Mammary epithelial cell (primary cell): ENCODE results near the gene SAA2.

Experiments
- CTCF ChIP-seq, 2 donors: IDR thresholded peaks in 1 of 2; conservative IDR thresholded peaks in 1 of 2; 2 replicates each; pipeline ENCODE4 v1.5.1; 2011 to 2012; ENCODE audit warnings: inconsistent platforms in 2 of 2, low read length in 2 of 2, mild to moderate bottlenecking in 2 of 2, control low read depth in 1 of 2, low read depth in 1 of 2; ENCODE audit not compliant: insufficient read depth in 1 of 2; ENCODE audit errors: extremely low read depth in 1 of 2
- EZH2 ChIP-seq: IDR thresholded peaks from 2 replicates; pipeline ENCODE4 v1.6.1; 2012; ENCODE audit warnings: low read length, inconsistent platforms, borderline replicate concordance

- TF ChIP-seq CTCF (conservative IDR thresholded peaks at IDR 0.05 in 1 of 2, IDR thresholded peaks at IDR 0.05 in 1 of 2; ENCODE audit: extremely low read depth in 1 of 2, insufficient read depth in 1 of 2, low read depth in 1 of 2, low read length in 2 of 2) (no peak), EZH2 (no peak)
These were observed 51.9 kb downstream of the SAA2 start for GRCh38 chr11:18196532-18196931.
